Neural cell (in vitro differentiated cells): ENCODE results near the gene TRIM72. TPM values are rescaled to one million over a fixed set of nuclear protein-coding genes. Genes with fewer than 3 reads are reported as not detected.
"Not testable (repeated sequence)": the region's sequence is repeated elsewhere in the genome, so short reads cannot be mapped to it uniquely, and the experiment has no call there.

ENCODE experiments used
- H2AFZ ChIP-seq: fragments of 200-600, 300-800 bp; sonication (generic), shearing (Covaris generic); 2 replicates; pipeline ENCODE4 v1.6.0; 2014; ENCODE audit warnings: low read depth, mild to moderate bottlenecking, antibody characterized with exemption, low read length, moderate library complexity
- H3F3A ChIP-seq: fragments of 200-600 bp; shearing (Covaris generic); 2 replicates; pipeline ENCODE4 v1.6.1; 2016; ENCODE audit warnings: mild to moderate bottlenecking, moderate library complexity, mixed read lengths, antibody characterized with exemption, low read length; ENCODE audit not compliant: insufficient read depth, poor library complexity, severe bottlenecking
- H3K27ac ChIP-seq: fragments of 200-600, 300-800 bp; sonication (generic), shearing (Covaris generic); 2 replicates; pipeline ENCODE4 v1.5.1; 2014; ENCODE audit warnings: mild to moderate bottlenecking, low read length, moderate library complexity
- H3K27me3 ChIP-seq: fragments of 300-800, 200-600 bp; sonication (generic), shearing (Covaris generic); 2 replicates; pipeline ENCODE4 v1.6.0; 2014; ENCODE audit warnings: mild to moderate bottlenecking, low read depth, low read length, moderate library complexity; ENCODE audit not compliant: insufficient read depth
- H3K36me3 ChIP-seq: fragments of 300-800, 200-600 bp; sonication (generic), shearing (Covaris generic); 2 replicates; pipeline ENCODE4 v1.5.1; 2014; ENCODE audit warnings: mild to moderate bottlenecking, antibody characterized with exemption, low read length, moderate library complexity; ENCODE audit not compliant: insufficient read depth
- H3K4me2 ChIP-seq: fragments of 300-800, 200-600 bp; sonication (generic), shearing (Covaris generic); 2 replicates; pipeline ENCODE4 v1.6.0; 2014; ENCODE audit warnings: mild to moderate bottlenecking, low read length
- H3K4me3 ChIP-seq: fragments of 300-800, 200-600 bp; sonication (generic), shearing (Covaris generic); 2 replicates; pipeline ENCODE4 v1.5.1; 2014; ENCODE audit warnings: mild to moderate bottlenecking, low read length, moderate library complexity
- H3K79me2 ChIP-seq: fragments of 200-600 bp; shearing (Covaris generic); replicated peaks from 2 replicates; pipeline ENCODE4 v1.6.0; 2014; ENCODE audit warnings: mild to moderate bottlenecking, low read length, moderate library complexity; ENCODE audit not compliant: insufficient read depth
- H3K9ac ChIP-seq: fragments of 300-800, 200-600 bp; sonication (generic), shearing (Covaris generic); 2 replicates; pipeline ENCODE4 v1.6.1; 2016; ENCODE audit warnings: mild to moderate bottlenecking, low read length, mixed read lengths
- H3K9me2 ChIP-seq: fragments of 200-600 bp; shearing (Covaris generic); 2 replicates; pipeline ENCODE4 v1.6.1; 2016; ENCODE audit warnings: mild to moderate bottlenecking, low read length, mixed read lengths; ENCODE audit not compliant: insufficient read depth
- H3K9me3 ChIP-seq: fragments of 200-600, 300-800 bp; sonication (generic), shearing (Covaris generic); 2 replicates; pipeline ENCODE4 v1.6.1; 2016; ENCODE audit warnings: mild to moderate bottlenecking, mixed run types, low read length, moderate library complexity, mixed read lengths
- H4K20me1 ChIP-seq: fragments of 200-600 bp; shearing (Covaris generic); 2 replicates; pipeline ENCODE4 v1.6.1; 2016; ENCODE audit warnings: mild to moderate bottlenecking, mixed run types; ENCODE audit not compliant: insufficient read depth
- CTCF ChIP-seq: fragments of 450-650 bp; IDR thresholded peaks from 2 replicates; pipeline ENCODE4 v1.5.1; 2014; ENCODE audit warnings: antibody characterized with exemption, mild to moderate bottlenecking, moderate library complexity; ENCODE audit not compliant: poor library complexity, severe bottlenecking
- EP300 ChIP-seq: fragments of 450-650 bp; conservative IDR thresholded peaks from 2 replicates; pipeline ENCODE4 v1.6.1; 2014; ENCODE audit warnings: antibody characterized with exemption, mild to moderate bottlenecking, moderate library complexity; ENCODE audit not compliant: poor library complexity, severe bottlenecking
- EZH2 ChIP-seq: fragments of 200-600, 300-800 bp; shearing (Covaris generic), sonication (generic); IDR thresholded peaks from 2 replicates; pipeline ENCODE4 v1.6.1; 2014; ENCODE audit warnings: antibody characterized with exemption, low read length, borderline replicate concordance, mild to moderate bottlenecking; ENCODE audit not compliant: insufficient read depth, poor library complexity, severe bottlenecking
- MXI1 ChIP-seq: fragments of 450-650 bp; conservative IDR thresholded peaks from 2 replicates; pipeline ENCODE4 v1.6.1; 2014; ENCODE audit warnings: antibody characterized with exemption, mild to moderate bottlenecking; ENCODE audit not compliant: poor library complexity, severe bottlenecking
- POLR2AphosphoS5 ChIP-seq: IDR thresholded peaks from 2 replicates; pipeline ENCODE4 v1.6.1; 2012
- RAD21 ChIP-seq: fragments of 450-650 bp; conservative IDR thresholded peaks from 2 replicates; pipeline ENCODE4 v1.6.1; 2014; ENCODE audit warnings: antibody characterized with exemption, mild to moderate bottlenecking, moderate library complexity
- SMC3 ChIP-seq: fragments of 450-650 bp; conservative IDR thresholded peaks from 2 replicates; pipeline ENCODE4 v1.6.1; 2014; ENCODE audit warnings: antibody characterized with exemption, mild to moderate bottlenecking, moderate library complexity; ENCODE audit not compliant: poor library complexity
- TAF1 ChIP-seq: IDR thresholded peaks from 2 replicates; pipeline ENCODE4 v1.6.1; 2012; ENCODE audit warnings: low read depth
- polyA plus RNA-seq: library from polyadenylated mRNA; depleted of rRNA; stranded (reverse); fragments of >200 nt; gene quantifications from 2 replicates; pipeline ENCODE4 v1.2.3, GENCODE V29; 2014
- TF ChIP-seq, protein P1 (sequence below): IDR thresholded peaks from 2 replicates; pipeline ENCODE4 v1.6.1; 2012; ENCODE audit warnings: borderline replicate concordance

Gene TRIM72
- polyA plus RNA-seq, 1 donor from 2014 or later: 0.05 TPM

- Histone ChIP-seq H3K4me3 (no peak overlapping the region), H3K4me2 (no peak overlapping the region), H3K27me3 (no peaks in the 10 kb centered on the region), H4K20me1 (peaks cover 10% of the 10 kb centered on the region), H3K27ac (no peak overlapping the region), H3K36me3 (peaks cover 16% of the 10 kb centered on the region), H3K9me2 (no peaks in the 10 kb centered on the region), H3K9me3 (no peaks in the 10 kb centered on the region), H2AFZ (no peak overlapping the region), H3K9ac (no peak overlapping the region), H3F3A (no peaks in the 10 kb centered on the region), H3K79me2 (no peaks in the 10 kb centered on the region)
- TF ChIP-seq SMC3 (no peak), RAD21 (no peak), CTCF (no peak), EZH2 (no peak), TAF1 (no peak), MXI1 (no peak), EP300 (no peak), POLR2AphosphoS5 (no peak)
- TF ChIP-seq, protein P1, sequence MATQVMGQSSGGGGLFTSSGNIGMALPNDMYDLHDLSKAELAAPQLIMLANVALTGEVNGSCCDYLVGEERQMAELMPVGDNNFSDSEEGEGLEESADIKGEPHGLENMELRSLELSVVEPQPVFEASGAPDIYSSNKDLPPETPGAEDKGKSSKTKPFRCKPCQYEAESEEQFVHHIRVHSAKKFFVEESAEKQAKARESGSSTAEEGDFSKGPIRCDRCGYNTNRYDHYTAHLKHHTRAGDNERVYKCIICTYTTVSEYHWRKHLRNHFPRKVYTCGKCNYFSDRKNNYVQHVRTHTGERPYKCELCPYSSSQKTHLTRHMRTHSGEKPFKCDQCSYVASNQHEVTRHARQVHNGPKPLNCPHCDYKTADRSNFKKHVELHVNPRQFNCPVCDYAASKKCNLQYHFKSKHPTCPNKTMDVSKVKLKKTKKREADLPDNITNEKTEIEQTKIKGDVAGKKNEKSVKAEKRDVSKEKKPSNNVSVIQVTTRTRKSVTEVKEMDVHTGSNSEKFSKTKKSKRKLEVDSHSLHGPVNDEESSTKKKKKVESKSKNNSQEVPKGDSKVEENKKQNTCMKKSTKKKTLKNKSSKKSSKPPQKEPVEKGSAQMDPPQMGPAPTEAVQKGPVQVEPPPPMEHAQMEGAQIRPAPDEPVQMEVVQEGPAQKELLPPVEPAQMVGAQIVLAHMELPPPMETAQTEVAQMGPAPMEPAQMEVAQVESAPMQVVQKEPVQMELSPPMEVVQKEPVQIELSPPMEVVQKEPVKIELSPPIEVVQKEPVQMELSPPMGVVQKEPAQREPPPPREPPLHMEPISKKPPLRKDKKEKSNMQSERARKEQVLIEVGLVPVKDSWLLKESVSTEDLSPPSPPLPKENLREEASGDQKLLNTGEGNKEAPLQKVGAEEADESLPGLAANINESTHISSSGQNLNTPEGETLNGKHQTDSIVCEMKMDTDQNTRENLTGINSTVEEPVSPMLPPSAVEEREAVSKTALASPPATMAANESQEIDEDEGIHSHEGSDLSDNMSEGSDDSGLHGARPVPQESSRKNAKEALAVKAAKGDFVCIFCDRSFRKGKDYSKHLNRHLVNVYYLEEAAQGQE: no peak
These were observed 19.0 kb upstream of the TRIM72 start for GRCh38 chr16:31194898-31195297.

GRCh38 chr16:31195861-31196260 is 18.1 kb upstream of the TRIM72 start:
- not testable (repeated sequence) for H3F3A ChIP-seq, H3K9ac ChIP-seq, H3K27ac ChIP-seq, H3K27me3 ChIP-seq, H3K4me2 ChIP-seq, H3K9me2 ChIP-seq, H3K79me2 ChIP-seq, H3K9me3 ChIP-seq, H2AFZ ChIP-seq, H3K4me3 ChIP-seq
- peaks cover 14% of the 10 kb centered on the region for H3K36me3 ChIP-seq
- peaks cover 10% of the 10 kb centered on the region for H4K20me1 ChIP-seq
